Left lung (tissue), 10 donors: Measurements from ENCODE around the gene CRX. TPM values are rescaled to one million over a fixed set of nuclear protein-coding genes. Genes with fewer than 3 reads are reported as not detected.
A peak's percentile ranks its signal among the peaks of the same experiment; 100 is the strongest.

Source experiments
- ATAC-seq: fragments of 200-7000 bp; cut with Tn5 transposase; one replicate; pipeline ENCODE4 v1.9.1; 2020; ENCODE audit warnings: moderate library complexity
- DNase-seq, 4 donors: peaks; one replicate each; pipeline ENCODE4 v3.0.0-alpha.2; 2013 to 2020
- H3K27ac ChIP-seq, 2 donors: fragments of 200-600 bp; sonication (generic) in 1 of 2; one replicate each; pipeline versions ENCODE4 v1.5.0 to v1.8.0; 2020 to 2021
- H3K27me3 ChIP-seq, 2 donors: fragments of 200-600 bp; sonication (generic) in 1 of 2; one replicate each; pipeline versions ENCODE4 v1.5.0 to v1.8.0; 2020 to 2021
- H3K36me3 ChIP-seq, 2 donors: fragments of 200-600 bp; sonication (generic) in 1 of 2; one replicate each; pipeline versions ENCODE4 v1.5.0 to v1.8.0; 2020 to 2021
- H3K4me1 ChIP-seq, 2 donors: fragments of 200-600 bp; one replicate each; pipeline ENCODE4 v1.8.0; 2021
- H3K4me3 ChIP-seq, 2 donors: fragments of 200-600 bp; sonication (generic) in 1 of 2; one replicate each; pipeline versions ENCODE4 v1.5.0 to v1.8.0; 2020 to 2021; ENCODE audit warnings: mild to moderate bottlenecking in 1 of 2
- H3K9me3 ChIP-seq, 2 donors: fragments of 200-600 bp; sonication (generic) in 1 of 2; one replicate each; pipeline versions ENCODE4 v1.5.0 to v1.8.0; 2020 to 2021
- CTCF ChIP-seq, 2 donors: fragments of 200-600 bp; sonication (generic) in 1 of 2; IDR thresholded peaks; one replicate each; pipeline versions ENCODE4 v1.5.0 to v1.8.0; 2021; ENCODE audit warnings: antibody characterized with exemption in 2 of 2
- intact Hi-C, 2 donors: fragments of 100-400 bp; cut with DNase I; formaldehyde crosslinking; loops; one replicate each; pipeline versions ENCODE4 v1.11.2 to v1.14.2; 2022
- polyA plus RNA-seq, 6 donors: library from polyadenylated mRNA; unstranded; fragments of 120-200 nt; gene quantifications; one replicate each; pipeline ENCODE4 v1.2.1, GENCODE V29; 2013; ENCODE audit not compliant: insufficient read length in 6 of 6
- total RNA-seq, 2 donors: library from RNA; stranded (reverse); fragmentation: NEBNext Ultra II Directional; extraction: Animal tissue kit (Norgen Biotek cat#: 25700); gene quantifications; one replicate each; pipeline ENCODE4 v1.2.1, GENCODE V29; 2021
- donor health status: DM: no; HTN: yes; CAD: no.
- donor health status: DM: no; HTN: no; CAD: no.

The CRX gene
- total and polyA plus RNA-seq, 8 donors: 0.07 to 0.14 (median 0.07) TPM; not detected in 2

DNA sequence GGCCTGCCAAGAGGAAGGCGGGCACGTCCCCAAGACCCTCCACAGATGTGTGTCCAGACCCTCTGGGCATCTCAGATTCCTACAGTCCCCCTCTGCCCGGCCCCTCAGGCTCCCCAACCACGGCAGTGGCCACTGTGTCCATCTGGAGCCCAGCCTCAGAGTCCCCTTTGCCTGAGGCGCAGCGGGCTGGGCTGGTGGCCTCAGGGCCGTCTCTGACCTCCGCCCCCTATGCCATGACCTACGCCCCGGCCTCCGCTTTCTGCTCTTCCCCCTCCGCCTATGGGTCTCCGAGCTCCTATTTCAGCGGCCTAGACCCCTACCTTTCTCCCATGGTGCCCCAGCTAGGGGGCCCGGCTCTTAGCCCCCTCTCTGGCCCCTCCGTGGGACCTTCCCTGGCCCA, 17.7 kb downstream of the CRX start:
- H3K27me3 ChIP-seq: peaks cover 0 to 49% of the 10 kb centered on the region in 2 donors
- H3K9me3 ChIP-seq: no peaks in the 10 kb centered on the region
- intact Hi-C loops: no loop called here
- H3K27ac ChIP-seq: no peak overlapping the region
- TF ChIP-seq CTCF (IDR thresholded peaks at IDR 0.05): no peak
- H3K4me3 ChIP-seq: no peak overlapping the region
- no peaks in the 10 kb centered on the region for H3K4me1 ChIP-seq
- ATAC-seq: no peak
- no peak for DNase-seq
- no peaks in the 10 kb centered on the region for H3K36me3 ChIP-seq

GRCh38 chr19:47839913-47840312, 18.2 kb downstream of the CRX start:
- intact Hi-C loops: no loop called here
- no peak overlapping the region for H3K27ac ChIP-seq
- H3K27me3 ChIP-seq: peaks cover 0 to 54% of the 10 kb centered on the region in 2 donors
- H3K36me3 ChIP-seq: no peaks in the 10 kb centered on the region
- no peak for TF ChIP-seq CTCF (IDR thresholded peaks at IDR 0.05)
- DNase-seq (no peak), ATAC-seq (no peak)
- no peaks in the 10 kb centered on the region for H3K9me3 ChIP-seq
- H3K4me3 ChIP-seq: no peak overlapping the region
- H3K4me1 ChIP-seq: no peaks in the 10 kb centered on the region

- Histone ChIP-seq H3K36me3 (no peaks in the 10 kb centered on the region), H3K9me3 (no peaks in the 10 kb centered on the region), H3K4me3 (no peak overlapping the region), H3K4me1 (no peaks in the 10 kb centered on the region), H3K27ac (no peak overlapping the region), H3K27me3 (peaks cover 0 to 83% of the 10 kb centered on the region in 2 donors)
- DNase-seq (no peak), ATAC-seq (no peak)
- intact Hi-C loops: no loop called here
- no peak for TF ChIP-seq CTCF (IDR thresholded peaks at IDR 0.05)
Measured at GRCh38 chr19:47842941-47843340, 21.2 kb downstream of the CRX start.

DNA sequence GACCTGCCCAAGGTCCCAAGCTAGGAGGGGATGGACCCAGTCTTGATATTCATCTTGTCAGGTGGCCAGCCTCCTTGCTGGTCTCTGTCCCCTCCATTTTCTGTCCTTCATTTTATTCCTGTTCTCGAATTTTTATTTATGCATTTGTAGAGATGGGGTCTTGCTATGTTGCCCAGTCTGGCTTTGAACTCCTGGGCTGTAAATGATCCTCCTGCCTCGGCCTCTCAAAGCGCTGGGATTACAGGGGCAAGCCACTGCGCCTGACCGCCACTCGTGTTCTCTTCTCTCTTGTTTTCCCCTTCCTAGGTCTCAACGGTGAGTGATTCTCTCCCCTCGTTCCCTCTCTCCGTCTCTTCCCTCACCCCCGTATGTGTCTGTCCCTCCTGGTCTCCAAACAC, 26.7 kb downstream of the CRX start:
- ATAC-seq: no peak
- no peak for TF ChIP-seq CTCF (IDR thresholded peaks at IDR 0.05)
- no peak for DNase-seq
- Histone ChIP-seq H3K4me1 (no peaks in the 10 kb centered on the region), H3K27ac (no peak overlapping the region), H3K27me3 (peaks cover 11 to 98% of the 10 kb centered on the region in 2 donors), H3K36me3 (no peaks in the 10 kb centered on the region), H3K9me3 (no peaks in the 10 kb centered on the region), H3K4me3 (no peak overlapping the region)
- intact Hi-C loops: no loop called here

DNA sequence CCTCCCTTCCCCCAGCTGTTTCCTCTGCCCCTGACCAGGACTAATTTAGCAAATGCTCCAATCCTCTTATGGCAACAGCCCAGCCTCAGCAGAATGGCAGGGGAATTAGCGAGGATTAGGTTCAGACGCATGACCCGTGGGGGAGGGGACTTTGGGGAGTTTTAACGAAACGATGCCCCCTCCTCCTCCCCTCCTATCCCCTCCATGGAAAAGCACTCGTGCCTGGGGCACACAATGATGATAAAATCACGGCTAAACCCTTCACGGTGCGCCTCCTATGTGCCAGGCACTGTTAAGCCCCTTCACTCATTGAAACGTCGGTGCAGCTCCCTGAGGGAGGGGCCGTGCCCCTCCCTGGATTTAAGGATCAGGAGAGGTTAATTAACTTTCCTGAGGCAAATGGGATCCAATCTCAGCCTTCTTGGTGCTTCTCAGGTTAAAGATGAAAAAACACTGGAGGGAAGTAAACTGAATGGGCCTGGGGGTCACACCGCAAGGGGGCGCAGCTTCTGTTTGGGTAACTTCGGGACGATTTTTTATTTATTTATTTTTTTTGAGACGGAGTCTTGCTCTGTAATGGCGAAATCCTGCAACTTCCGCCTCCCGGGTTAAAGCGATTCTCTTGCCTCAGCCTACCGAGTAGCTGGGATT, 27.2 kb downstream of the CRX start:
- Histone ChIP-seq H3K27me3 (peaks cover 11 to 99% of the 10 kb centered on the region in 2 donors), H3K36me3 (no peaks in the 10 kb centered on the region), H3K27ac (no peak overlapping the region), H3K4me1 (no peaks in the 10 kb centered on the region), H3K9me3 (no peaks in the 10 kb centered on the region), H3K4me3 (no peak overlapping the region)
- ATAC-seq (no peak), DNase-seq (no peak)
- peak in 1 of 2 donors; percentile 20 for TF ChIP-seq CTCF (IDR thresholded peaks at IDR 0.05)
- intact Hi-C loops: no loop called here
